Peyer's patch (tissue), 4 donors: ENCODE measurements around the gene BAIAP2. TPM values are rescaled to one million over a fixed set of nuclear protein-coding genes. Genes with fewer than 3 reads are reported as not detected.

Experiments
- DNase-seq, 3 donors: peaks; one replicate each; pipeline ENCODE4 v3.0.0-alpha.2; 2017 to 2019
- H3K27ac ChIP-seq, 4 donors: fragments of 200-600 bp; sonication (generic); one replicate each; pipeline ENCODE4 v1.5.1; 2016 to 2019
- H3K27me3 ChIP-seq, 2 donors: fragments of 200-600 bp; sonication (generic); one replicate each; pipeline ENCODE4 v1.5.1; 2019
- H3K36me3 ChIP-seq, 3 donors: fragments of 200-600 bp; sonication (generic); one replicate each; pipeline ENCODE4 v1.5.1; 2016 to 2019
- H3K4me1 ChIP-seq, 4 donors: fragments of 200-600 bp; sonication (generic); one replicate each; pipeline ENCODE4 v1.5.1; 2016 to 2019
- H3K4me3 ChIP-seq, 4 donors: fragments of 200-600 bp; sonication (generic); 1 replicate in 3 of 4; 2 replicates in 1 of 4; pipeline ENCODE4 v1.5.1; 2016 to 2019; ENCODE audit warnings: mild to moderate bottlenecking in 1 of 4
- H3K9me3 ChIP-seq, 4 donors: fragments of 200-600 bp; sonication (generic); one replicate each; pipeline ENCODE4 v1.5.1; 2016 to 2019; ENCODE audit warnings: mild to moderate bottlenecking in 1 of 4
- POLR2A ChIP-seq, 2 donors: fragments of 450-650 bp; IDR thresholded peaks; one replicate each; pipeline ENCODE4 v1.5.1; 2017; ENCODE audit warnings: antibody characterized with exemption in 2 of 2, mild to moderate bottlenecking in 2 of 2, moderate library complexity in 2 of 2
- total RNA-seq, 4 donors: library from RNA; depleted of rRNA; stranded (reverse); fragments of >200 nt; gene quantifications; one replicate each; pipeline ENCODE4 v1.1.0, GENCODE V29; 2016
- TF ChIP-seq, protein P1 (sequence below), 6 experiments: fragments of 450-650 bp in 4 of 6; fragments of 200-600 bp in 2 of 6; sonication (generic) in 1 of 6; IDR thresholded peaks; one replicate each; pipeline ENCODE4 v1.5.1; 2017 to 2019; ENCODE audit warnings: antibody characterized with exemption in 6 of 6, mild to moderate bottlenecking in 3 of 6, moderate library complexity in 1 of 6

The BAIAP2 gene
- total RNA-seq, 4 donors from 2014 or later, result 10.2 to 61.9 (median 17.6) TPM

DNA sequence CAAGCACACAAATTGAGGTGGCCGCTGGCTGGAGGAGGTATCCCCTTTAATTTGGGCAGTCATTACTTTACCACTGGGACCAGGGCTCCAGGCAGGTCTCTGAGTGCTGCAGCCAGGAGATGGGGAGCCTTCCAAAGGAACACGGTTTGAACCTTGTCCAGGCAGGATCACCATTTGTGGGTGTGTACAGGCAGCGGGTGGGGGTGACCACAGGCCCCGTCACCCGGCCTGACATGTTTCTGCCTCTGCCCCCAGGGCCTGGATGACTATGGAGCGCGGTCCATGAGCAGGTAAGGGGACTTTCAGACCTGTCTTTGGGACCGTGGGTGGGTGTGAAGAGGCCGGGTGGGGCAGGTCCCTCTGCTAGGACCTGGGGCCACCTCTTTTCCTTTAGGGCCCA lies 73.3 kb downstream of the BAIAP2 start:
- H3K27ac ChIP-seq, result no peak overlapping the region
- DNase-seq, result no peak
- H3K4me3 ChIP-seq, result no peak overlapping the region
- no peaks in the 10 kb centered on the region for H3K9me3 ChIP-seq
- TF ChIP-seq, protein P1, sequence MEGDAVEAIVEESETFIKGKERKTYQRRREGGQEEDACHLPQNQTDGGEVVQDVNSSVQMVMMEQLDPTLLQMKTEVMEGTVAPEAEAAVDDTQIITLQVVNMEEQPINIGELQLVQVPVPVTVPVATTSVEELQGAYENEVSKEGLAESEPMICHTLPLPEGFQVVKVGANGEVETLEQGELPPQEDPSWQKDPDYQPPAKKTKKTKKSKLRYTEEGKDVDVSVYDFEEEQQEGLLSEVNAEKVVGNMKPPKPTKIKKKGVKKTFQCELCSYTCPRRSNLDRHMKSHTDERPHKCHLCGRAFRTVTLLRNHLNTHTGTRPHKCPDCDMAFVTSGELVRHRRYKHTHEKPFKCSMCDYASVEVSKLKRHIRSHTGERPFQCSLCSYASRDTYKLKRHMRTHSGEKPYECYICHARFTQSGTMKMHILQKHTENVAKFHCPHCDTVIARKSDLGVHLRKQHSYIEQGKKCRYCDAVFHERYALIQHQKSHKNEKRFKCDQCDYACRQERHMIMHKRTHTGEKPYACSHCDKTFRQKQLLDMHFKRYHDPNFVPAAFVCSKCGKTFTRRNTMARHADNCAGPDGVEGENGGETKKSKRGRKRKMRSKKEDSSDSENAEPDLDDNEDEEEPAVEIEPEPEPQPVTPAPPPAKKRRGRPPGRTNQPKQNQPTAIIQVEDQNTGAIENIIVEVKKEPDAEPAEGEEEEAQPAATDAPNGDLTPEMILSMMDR (IDR thresholded peaks at IDR 0.05), result no peak
- TF ChIP-seq POLR2A (IDR thresholded peaks at IDR 0.05), result no peak
- no peaks in the 10 kb centered on the region for H3K4me1 ChIP-seq
- H3K36me3 ChIP-seq, result peaks cover 0 to 28% (median 0%) of the 10 kb centered on the region in 3 donors
- H3K27me3 ChIP-seq, result no peaks in the 10 kb centered on the region

DNA sequence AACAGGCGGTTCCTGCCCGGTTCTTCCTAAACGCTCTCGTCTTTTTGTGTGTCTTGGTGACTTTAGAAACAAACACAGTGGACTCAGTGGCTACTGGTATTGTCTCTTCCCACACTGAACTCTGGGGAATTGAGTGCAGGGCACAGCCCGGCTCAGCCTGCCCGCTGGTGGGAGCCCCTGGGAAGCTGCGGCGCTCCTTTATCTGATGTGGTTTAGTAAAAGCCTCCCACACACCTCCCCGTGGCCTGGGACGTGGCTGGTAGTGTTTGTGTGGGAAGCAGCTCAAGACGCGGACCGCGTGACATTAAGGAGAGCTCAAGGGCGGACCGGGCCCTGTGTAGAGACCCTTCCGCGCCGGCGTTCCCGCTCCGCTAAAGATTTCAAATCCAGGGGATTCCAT lies 75.0 kb downstream of the BAIAP2 start:
- Histone ChIP-seq H3K27me3 (no peaks in the 10 kb centered on the region), H3K36me3 (peaks cover 0 to 18% (median 0%) of the 10 kb centered on the region in 3 donors), H3K27ac (no peak overlapping the region), H3K4me1 (peaks cover 0 to 9% (median 0%) of the 10 kb centered on the region in 4 donors), H3K4me3 (no peak overlapping the region), H3K9me3 (no peaks in the 10 kb centered on the region)
- DNase-seq, result no peak
- TF ChIP-seq, protein P1 (IDR thresholded peaks at IDR 0.05), result no peak
- TF ChIP-seq POLR2A (IDR thresholded peaks at IDR 0.05), result no peak

DNA sequence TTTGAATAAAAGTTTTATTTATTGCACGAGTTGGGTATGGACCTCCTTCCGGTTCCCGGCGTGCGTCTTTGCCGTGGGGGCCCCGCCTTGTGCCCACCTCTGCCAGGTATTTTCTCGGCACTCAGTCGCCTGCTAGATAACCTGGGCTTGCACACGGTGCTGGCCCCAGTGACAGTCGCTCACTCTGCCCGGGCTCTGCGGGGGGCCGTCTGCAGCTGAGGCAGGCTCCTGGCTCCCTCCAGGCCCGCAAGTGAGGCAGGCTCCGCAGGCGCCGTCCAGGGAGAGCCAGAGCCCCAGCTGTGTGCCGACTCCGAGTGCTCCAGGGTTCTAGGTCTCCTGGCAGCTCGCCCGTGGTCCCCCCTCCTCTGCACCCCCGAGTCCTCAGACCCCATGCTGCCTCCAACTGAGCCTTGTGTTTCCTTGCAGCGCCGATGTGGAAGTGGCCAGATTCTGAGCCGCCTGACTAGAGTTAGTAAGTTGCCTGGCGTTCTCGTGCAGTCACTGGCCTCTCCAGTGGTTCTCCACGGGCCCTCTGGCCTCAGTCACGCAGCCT lies 75.6 kb downstream of the BAIAP2 start:
- DNase-seq, result no peak
- TF ChIP-seq, protein P1 (IDR thresholded peaks at IDR 0.05), result no peak
- no peak for TF ChIP-seq POLR2A (IDR thresholded peaks at IDR 0.05)
- Histone ChIP-seq H3K4me1 (peaks cover 0 to 14% (median 0%) of the 10 kb centered on the region in 4 donors), H3K36me3 (peaks cover 0 to 14% (median 0%) of the 10 kb centered on the region in 3 donors), H3K27me3 (no peaks in the 10 kb centered on the region), H3K9me3 (no peaks in the 10 kb centered on the region), H3K4me3 (no peak overlapping the region), H3K27ac (no peak overlapping the region)

DNA sequence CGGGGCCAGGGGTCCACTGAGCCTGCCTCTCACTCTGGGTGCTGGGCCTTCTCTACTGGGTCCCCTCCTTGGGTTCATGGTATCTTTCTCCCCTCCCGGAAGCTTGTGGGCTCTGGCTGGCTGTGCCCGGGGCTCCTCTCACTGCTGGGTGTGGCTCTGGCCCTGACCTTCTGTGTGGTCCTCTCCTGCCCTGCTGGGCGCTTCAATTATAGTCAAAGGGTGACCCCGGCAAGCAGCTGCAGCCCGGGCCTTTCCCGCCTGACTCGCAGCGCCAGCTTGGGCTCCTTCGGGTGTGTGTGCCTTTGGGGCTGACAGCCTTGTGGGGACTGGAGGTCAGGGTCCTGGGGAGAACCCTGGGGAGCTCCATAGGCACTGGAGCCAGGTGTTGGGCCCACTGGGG lies 76.1 kb downstream of the BAIAP2 start:
- H3K27ac ChIP-seq, result no peak overlapping the region
- peaks cover 0 to 14% (median 0%) of the 10 kb centered on the region in 3 donors for H3K36me3 ChIP-seq
- no peaks in the 10 kb centered on the region for H3K27me3 ChIP-seq
- DNase-seq, result no peak
- TF ChIP-seq, protein P1 (IDR thresholded peaks at IDR 0.05), result no peak
- TF ChIP-seq POLR2A (IDR thresholded peaks at IDR 0.05), result no peak
- no peaks in the 10 kb centered on the region for H3K9me3 ChIP-seq
- no peak overlapping the region for H3K4me3 ChIP-seq
- peaks cover 0 to 14% (median 0%) of the 10 kb centered on the region in 4 donors for H3K4me1 ChIP-seq

DNA sequence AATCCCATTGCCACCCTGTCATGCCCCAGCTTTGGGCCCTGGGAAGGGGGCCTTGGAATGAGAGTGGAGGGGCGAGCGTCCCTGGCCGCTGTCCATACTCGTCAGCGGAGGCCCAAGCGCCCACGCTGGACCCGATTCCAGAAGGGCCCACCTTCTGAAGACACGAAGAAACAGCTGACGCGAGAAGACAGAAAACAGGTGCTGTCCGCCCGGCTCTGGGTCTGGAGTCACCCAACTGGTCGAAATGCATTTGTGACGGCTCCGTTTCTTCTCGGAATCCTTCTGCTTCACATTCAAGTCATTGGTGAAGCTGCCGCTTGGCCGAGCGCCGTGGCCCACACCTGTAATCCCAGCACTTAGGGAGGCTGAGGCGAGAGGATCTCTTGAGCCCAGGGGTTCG lies 77.5 kb downstream of the BAIAP2 start:
- Histone ChIP-seq H3K36me3 (peaks cover 0 to 12% (median 0%) of the 10 kb centered on the region in 3 donors), H3K4me3 (no peak overlapping the region), H3K27me3 (no peaks in the 10 kb centered on the region), H3K27ac (no peak overlapping the region), H3K9me3 (no peaks in the 10 kb centered on the region), H3K4me1 (peaks cover 0 to 14% (median 0%) of the 10 kb centered on the region in 4 donors)
- DNase-seq, result no peak
- TF ChIP-seq POLR2A (IDR thresholded peaks at IDR 0.05), result no peak
- TF ChIP-seq, protein P1 (IDR thresholded peaks at IDR 0.05), result no peak
